HFF-Myc (cell line): Measurements from ENCODE around the gene CDC14C.

Source experiments
- DNase-seq: peaks from one replicate; pipeline ENCODE4 v3.0.0-alpha.2; 2011; ENCODE audit warnings: low read depth; ENCODE audit errors: extremely low read depth
- H3K4me3 ChIP-seq: replicated peaks from 2 replicates; pipeline ENCODE4 v1.5.1; 2011; ENCODE audit warnings: low read depth, mild to moderate bottlenecking, control low read depth, low read length
- TF ChIP-seq, protein P1 (sequence below): IDR thresholded peaks from 2 replicates; pipeline ENCODE4 v1.5.1; 2012; ENCODE audit warnings: mild to moderate bottlenecking, low read depth, low read length, control low read depth; ENCODE audit errors: missing control alignments

Gene CDC14C

DNA sequence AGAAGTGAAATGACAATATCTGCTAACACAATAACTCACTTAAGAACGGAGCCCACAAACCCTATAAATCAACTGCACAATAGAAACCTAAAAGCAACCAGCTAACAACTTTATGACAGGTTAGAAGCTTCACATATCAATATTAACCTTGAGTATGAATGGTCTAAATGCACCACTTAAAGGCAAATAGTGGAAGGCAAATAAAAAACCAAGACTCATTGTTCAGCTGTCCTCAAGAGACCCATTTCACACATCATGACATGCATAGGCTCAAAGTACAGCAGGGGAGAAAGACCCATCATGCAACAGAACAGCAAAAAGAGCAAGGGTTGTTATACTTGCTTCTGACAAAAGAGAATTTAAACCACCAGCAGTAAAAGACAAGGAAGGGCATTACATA lies 46.8 kb downstream of the CDC14C start:
- no peak for DNase-seq
- no peak overlapping the region for H3K4me3 ChIP-seq
- TF ChIP-seq, protein P1, sequence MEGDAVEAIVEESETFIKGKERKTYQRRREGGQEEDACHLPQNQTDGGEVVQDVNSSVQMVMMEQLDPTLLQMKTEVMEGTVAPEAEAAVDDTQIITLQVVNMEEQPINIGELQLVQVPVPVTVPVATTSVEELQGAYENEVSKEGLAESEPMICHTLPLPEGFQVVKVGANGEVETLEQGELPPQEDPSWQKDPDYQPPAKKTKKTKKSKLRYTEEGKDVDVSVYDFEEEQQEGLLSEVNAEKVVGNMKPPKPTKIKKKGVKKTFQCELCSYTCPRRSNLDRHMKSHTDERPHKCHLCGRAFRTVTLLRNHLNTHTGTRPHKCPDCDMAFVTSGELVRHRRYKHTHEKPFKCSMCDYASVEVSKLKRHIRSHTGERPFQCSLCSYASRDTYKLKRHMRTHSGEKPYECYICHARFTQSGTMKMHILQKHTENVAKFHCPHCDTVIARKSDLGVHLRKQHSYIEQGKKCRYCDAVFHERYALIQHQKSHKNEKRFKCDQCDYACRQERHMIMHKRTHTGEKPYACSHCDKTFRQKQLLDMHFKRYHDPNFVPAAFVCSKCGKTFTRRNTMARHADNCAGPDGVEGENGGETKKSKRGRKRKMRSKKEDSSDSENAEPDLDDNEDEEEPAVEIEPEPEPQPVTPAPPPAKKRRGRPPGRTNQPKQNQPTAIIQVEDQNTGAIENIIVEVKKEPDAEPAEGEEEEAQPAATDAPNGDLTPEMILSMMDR, result no peak

DNA sequence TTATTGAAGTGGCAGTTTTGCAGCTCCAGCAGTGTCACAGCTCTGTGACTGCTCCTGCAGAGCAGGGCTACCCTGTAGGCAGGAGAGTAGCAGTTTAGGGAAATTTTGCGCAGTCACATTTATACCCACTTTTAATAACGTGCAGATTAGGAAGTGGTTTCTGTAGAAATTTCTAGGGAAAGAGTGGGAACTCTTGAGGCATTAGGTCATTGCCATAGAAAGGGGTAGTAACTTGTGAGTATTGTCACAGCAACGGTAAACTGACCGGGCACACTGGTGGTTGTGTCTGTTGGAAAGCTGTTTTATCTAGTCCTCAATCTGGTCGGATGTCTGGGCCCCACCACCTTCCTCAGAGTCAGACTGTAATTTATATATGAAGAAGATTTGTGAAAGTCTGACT lies 51.9 kb downstream of the CDC14C start:
- TF ChIP-seq, protein P1, result no peak
- no peak for DNase-seq
- H3K4me3 ChIP-seq, result no peak overlapping the region

DNA sequence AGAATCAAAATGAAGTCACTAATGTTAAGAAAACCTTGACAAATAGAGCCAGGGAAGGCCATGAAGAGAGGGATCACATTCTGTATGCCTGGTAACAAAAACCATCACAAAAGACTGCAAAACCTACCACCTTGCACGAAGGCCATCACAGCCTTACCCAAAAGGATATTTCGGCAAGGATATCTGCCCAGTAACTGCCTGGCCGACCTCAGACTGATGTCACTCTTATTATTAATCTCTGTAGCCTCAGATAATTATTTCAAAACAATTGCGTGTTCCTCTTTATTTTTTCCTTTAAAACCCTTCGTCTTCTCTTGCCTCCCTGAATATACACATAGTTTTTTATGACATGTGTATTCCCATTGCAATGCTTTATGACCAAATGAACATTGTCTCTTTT lies 52.5 kb downstream of the CDC14C start:
- TF ChIP-seq, protein P1, result no peak
- H3K4me3 ChIP-seq, result no peak overlapping the region
- DNase-seq, result no peak
